HG02610 (cell line): ENCODE results near the gene CPD.

Source experiments
- ATAC-seq: cut with Tn5 transposase; IDR thresholded peaks from one replicate; pipeline ENCODE4 v1.9.1; 2021; ENCODE audit warnings: mild to moderate bottlenecking, moderate library complexity; ENCODE audit not compliant: unreplicated experiment

Gene CPD

GRCh38 chr17:30493780-30494179 is 115.1 kb downstream of the CPD start:
- ATAC-seq, result no peak

- ATAC-seq, result no peak
Observed at GRCh38 chr17:30495586-30495985, 116.9 kb downstream of the CPD start.

GRCh38 chr17:30503558-30503957 is 124.8 kb downstream of the CPD start:
- ATAC-seq, result no peak

- ATAC-seq, result no peak
Observed at GRCh38 chr17:30505868-30506417, 127.2 kb downstream of the CPD start.

GRCh38 chr17:30506481-30506880 is 127.8 kb downstream of the CPD start:
- no peak for ATAC-seq

- no peak for ATAC-seq
Observed at GRCh38 chr17:30513346-30513745, 134.6 kb downstream of the CPD start.

GRCh38 chr17:30514895-30515596 is 136.3 kb downstream of the CPD start:
- no peak for ATAC-seq

GRCh38 chr17:30517786-30518185 is 139.1 kb downstream of the CPD start:
- no peak for ATAC-seq

GRCh38 chr17:30519166-30519565 is 140.4 kb downstream of the CPD start:
- ATAC-seq, result no peak
